H1 (cell line): ENCODE measurements around the gene SKAP2. TPM values are rescaled to one million over a fixed set of nuclear protein-coding genes. Genes with fewer than 3 reads are reported as not detected.
A peak's percentile ranks its signal among the peaks of the same experiment; 100 is the strongest.

Source experiments
- CTCF ChIA-PET: fragments of 300-600 bp; sonication (Branson Sonifier 250); formaldehyde crosslinking; loops from one replicate; lab custom pipeline; 2021; ENCODE audit not compliant: partially characterized antibody; lab: Charles Lee
- POLR2A ChIA-PET: fragments of 300-600 bp; sonication (Branson Sonifier 250); formaldehyde crosslinking; loops from one replicate; lab custom pipeline; 2021; ENCODE audit warnings: inconsistent platforms; ENCODE audit not compliant: partially characterized antibody; lab: Charles Lee
- DNase-seq, 2 experiments: peaks; one replicate each; pipeline versions ENCODE4 v3.0.0 to v3.0.0-alpha.2; 2010 to 2022; ENCODE audit warnings: low spot score in 2 of 2, low read depth in 1 of 2, mixed read lengths in 1 of 2
- FAIRE-seq: peaks from 2 replicates; lab custom pipeline; 2011; peaks lifted over from hg19 to GRCh38; lab: Jason Lieb, UNC
- H2AFZ ChIP-seq: 2 replicates; pipeline ENCODE4 v1.8.1; 2012; ENCODE audit warnings: low read length, inconsistent platforms
- H2AK5ac ChIP-seq: 2 replicates; pipeline ENCODE4 v1.6.1; 2013; ENCODE audit warnings: low read depth, low read length
- H2BK120ac ChIP-seq: replicated peaks from 2 replicates; pipeline ENCODE3; 2013; ENCODE audit warnings: low read depth, low read length, inconsistent platforms
- H2BK12ac ChIP-seq: 2 replicates; pipeline ENCODE4 v1.6.1; 2013; ENCODE audit warnings: low read depth, low read length
- H2BK15ac ChIP-seq: 2 replicates; pipeline ENCODE4 v1.6.1; 2013; ENCODE audit warnings: low read length
- H2BK20ac ChIP-seq: 2 replicates; pipeline ENCODE4 v1.6.1; 2013; ENCODE audit warnings: low read length
- H2BK5ac ChIP-seq: 2 replicates; pipeline ENCODE4 v1.6.1; 2013; ENCODE audit warnings: low read depth, low read length
- H3K14ac ChIP-seq: 2 replicates; pipeline ENCODE4 v1.6.1; 2013; ENCODE audit warnings: inconsistent platforms; ENCODE audit not compliant: insufficient read length
- H3K18ac ChIP-seq: 2 replicates; pipeline ENCODE4 v1.6.1; 2013; ENCODE audit warnings: low read length; ENCODE audit errors: extremely low read depth
- H3K23ac ChIP-seq: 2 replicates; pipeline ENCODE4 v1.6.1; 2013; ENCODE audit warnings: inconsistent platforms; ENCODE audit not compliant: insufficient read length
- H3K23me2 ChIP-seq: 2 replicates; pipeline ENCODE4 v1.6.1; 2013; ENCODE audit warnings: low read depth, low read length
- H3K27ac ChIP-seq: 2 replicates; pipeline ENCODE4 v1.6.1; 2011; ENCODE audit warnings: low read depth, low read length, inconsistent platforms
- H3K27me3 ChIP-seq, 4 experiments: replicated peaks in 1 of 4; 1 replicate in 1 of 4; 2 replicates in 3 of 4; pipeline versions ENCODE4 v1.6.1 to v1.8.1; 2011 to 2013; ENCODE audit warnings: low read length in 3 of 4, mild to moderate bottlenecking in 3 of 4, inconsistent platforms in 2 of 4, mixed read lengths in 2 of 4, moderate library complexity in 1 of 4; ENCODE audit not compliant: control insufficient read depth in 3 of 4, insufficient read depth in 3 of 4; ENCODE audit errors: extremely low read depth in 1 of 4
- H3K36me3 ChIP-seq, 4 experiments: 2 replicates each; pipeline versions ENCODE4 v1.6.1 to v1.8.1; 2011 to 2013; ENCODE audit warnings: mild to moderate bottlenecking in 4 of 4, low read length in 3 of 4, moderate library complexity in 2 of 4, control low read depth in 1 of 4, inconsistent platforms in 1 of 4; ENCODE audit not compliant: insufficient read depth in 4 of 4, control insufficient read depth in 2 of 4
- H3K4ac ChIP-seq: replicated peaks from 2 replicates; pipeline ENCODE3; 2013; ENCODE audit warnings: low read length, low read depth, mixed read lengths, inconsistent platforms; ENCODE audit not compliant: insufficient read length
- H3K4me1 ChIP-seq, 4 experiments: replicated peaks in 1 of 4; 1 replicate in 1 of 4; 2 replicates in 3 of 4; pipeline versions ENCODE4 v1.6.1 to v1.8.1; 2011 to 2013; ENCODE audit warnings: low read length in 3 of 4, inconsistent platforms in 2 of 4, mixed read lengths in 1 of 4; ENCODE audit not compliant: insufficient read depth in 4 of 4, control insufficient read depth in 3 of 4
- H3K4me2 ChIP-seq, 2 experiments: 2 replicates each; pipeline versions ENCODE4 v1.6.1 to v1.8.1; 2011 to 2013; ENCODE audit warnings: low read depth in 2 of 2, low read length in 2 of 2, control low read depth in 1 of 2, inconsistent platforms in 1 of 2, mild to moderate bottlenecking in 1 of 2; ENCODE audit not compliant: insufficient read depth in 1 of 2
- H3K4me3 ChIP-seq, 4 experiments: fragments of 200-600, 300-600 bp in 1 of 4; sonication (generic), shearing (Covaris generic), sonication (Bioruptor Twin) in 1 of 4; 2 replicates each; pipeline versions ENCODE4 v1.5.1 to v1.8.1; 2011 to 2016; ENCODE audit warnings: low read length in 4 of 4, low read depth in 3 of 4, control low read depth in 2 of 4, inconsistent platforms in 2 of 4, mild to moderate bottlenecking in 2 of 4, mixed read lengths in 1 of 4, moderate library complexity in 1 of 4; ENCODE audit not compliant: insufficient read depth in 2 of 4; ENCODE audit errors: extremely low read depth in 1 of 4
- H3K56ac ChIP-seq: replicated peaks from 2 replicates; pipeline ENCODE3; 2013; ENCODE audit warnings: low read depth, mild to moderate bottlenecking, mixed read lengths, low read length, inconsistent platforms; ENCODE audit not compliant: insufficient read length
- H3K79me1 ChIP-seq: 2 replicates; pipeline ENCODE4 v1.6.1; 2013; ENCODE audit warnings: low read depth, low read length, control low read depth
- H3K79me2 ChIP-seq, 2 experiments: 2 replicates each; pipeline versions ENCODE4 v1.6.1 to v1.8.1; 2012 to 2013; ENCODE audit warnings: low read length in 2 of 2, mild to moderate bottlenecking in 2 of 2, inconsistent platforms in 1 of 2; ENCODE audit not compliant: insufficient read depth in 2 of 2, control insufficient read depth in 1 of 2
- H3K9ac ChIP-seq, 4 experiments: replicated peaks in 1 of 4; 1 replicate in 1 of 4; 2 replicates in 3 of 4; pipeline versions ENCODE4 v1.6.1 to v1.8.1; 2011 to 2013; ENCODE audit warnings: low read depth in 3 of 4, low read length in 3 of 4, control low read depth in 2 of 4, mild to moderate bottlenecking in 2 of 4, moderate library complexity in 2 of 4, inconsistent platforms in 1 of 4; ENCODE audit errors: extremely low read depth in 1 of 4
- H3K9me3 ChIP-seq, 2 experiments: 2 replicates each; pipeline versions ENCODE4 v1.6.1 to v1.8.1; 2012 to 2013; ENCODE audit warnings: mild to moderate bottlenecking in 2 of 2, moderate library complexity in 2 of 2, control low read depth in 1 of 2, inconsistent platforms in 1 of 2, low read depth in 1 of 2, low read length in 1 of 2, mixed read lengths in 1 of 2; ENCODE audit not compliant: insufficient read depth in 2 of 2
- H4K20me1 ChIP-seq, 2 experiments: replicated peaks in 1 of 2; 2 replicates each; pipeline versions ENCODE3 to v1.8.1; 2011 to 2013; ENCODE audit warnings: inconsistent platforms in 2 of 2, low read length in 2 of 2, mild to moderate bottlenecking in 1 of 2; ENCODE audit not compliant: insufficient read depth in 2 of 2, control insufficient read depth in 1 of 2
- H4K5ac ChIP-seq: 2 replicates; pipeline ENCODE4 v1.6.1; 2013; ENCODE audit warnings: low read length, low read depth, mixed read lengths, inconsistent platforms; ENCODE audit not compliant: insufficient read length
- H4K8ac ChIP-seq: 2 replicates; pipeline ENCODE4 v1.8.0; 2013; ENCODE audit warnings: mild to moderate bottlenecking, moderate library complexity, low read length, inconsistent platforms; ENCODE audit not compliant: insufficient read depth; ENCODE audit errors: extremely low read depth
- H4K91ac ChIP-seq: replicated peaks from 2 replicates; pipeline ENCODE3; 2013; ENCODE audit warnings: low read length, mixed read lengths, inconsistent platforms; ENCODE audit not compliant: insufficient read length
- CHD2 ChIP-seq: IDR thresholded peaks from 2 replicates; pipeline ENCODE4 v1.6.1; 2012; ENCODE audit warnings: low read length, improper control_type of control experiment
- CTCF ChIP-seq, 3 experiments: IDR thresholded peaks; 1 replicate in 2 of 3; 2 replicates in 1 of 3; pipeline versions ENCODE4 v1.5.1 to v1.6.1; 2011; ENCODE audit warnings: low read length in 3 of 3, mild to moderate bottlenecking in 3 of 3, inconsistent platforms in 2 of 3, low read depth in 1 of 3, moderate library complexity in 1 of 3; ENCODE audit not compliant: insufficient read depth in 1 of 3; ENCODE audit errors: control extremely low read depth in 1 of 3
- EGR1 ChIP-seq: IDR thresholded peaks from 2 replicates; pipeline ENCODE4 v1.6.1; 2011; ENCODE audit warnings: low read depth, low read length, borderline replicate concordance
- GABPA ChIP-seq: IDR thresholded peaks from 2 replicates; pipeline ENCODE4 v1.6.1; 2011; ENCODE audit warnings: mild to moderate bottlenecking, low read length, moderate library complexity, borderline replicate concordance; ENCODE audit not compliant: insufficient read depth
- NANOG ChIP-seq: IDR thresholded peaks from 2 replicates; pipeline ENCODE4 v1.6.1; 2011; ENCODE audit warnings: low read length, low read depth, mild to moderate bottlenecking, inconsistent platforms; ENCODE audit not compliant: insufficient read depth, poor library complexity, severe bottlenecking
- RAD21 ChIP-seq, 2 experiments: IDR thresholded peaks in 1 of 2; conservative IDR thresholded peaks in 1 of 2; 2 replicates each; pipeline ENCODE4 v1.6.1; 2011; ENCODE audit warnings: low read depth in 2 of 2, low read length in 2 of 2, improper control_type of control experiment in 1 of 2, inconsistent platforms in 1 of 2, mild to moderate bottlenecking in 1 of 2, moderate library complexity in 1 of 2
- SIRT6 ChIP-seq: IDR thresholded peaks from one replicate; pipeline ENCODE4 v1.7.1; 2012; ENCODE audit warnings: low read length, inconsistent platforms
- WGBS, 2 experiments: shearing (Covaris generic) in 1 of 2; methylation state at CpG; one replicate each; pipeline versions ENCODE4 v1.1.6 to v1.1.7; 2013 to 2015; ENCODE audit warnings: low lambda C conversion rate in 2 of 2, mixed read lengths in 2 of 2, inconsistent platforms in 1 of 2, low coverage in 1 of 2, missing lambda C conversion rate in 1 of 2; ENCODE audit not compliant: insufficient replicate concordance in 2 of 2, insufficient coverage in 1 of 2, insufficient read length in 1 of 2; ENCODE audit errors: extremely low coverage in 1 of 2, missing lambda C conversion rate in 1 of 2; 5-methylcytosine and 5-hydroxymethylcytosine counted together
- polyA plus RNA-seq, 7 experiments: library from polyadenylated mRNA; depleted of rRNA in 3 of 7; stranded (reverse) in 5 of 7; unstranded in 2 of 7; fragments of >200 nt in 5 of 7; fragments of 200-250 nt in 2 of 7; gene quantifications; 1 replicate in 5 of 7; 2 replicates in 1 of 7; 4 replicates in 1 of 7; pipeline versions ENCODE4 v1.2.1 to v1.2.3, GENCODE V29; 2011 to 2013; ENCODE audit warnings: missing spikeins in 2 of 7, mixed read lengths in 2 of 7
- total RNA-seq: library from RNA; stranded (reverse); fragmentation: NEBNext Ultra II Directional; extraction: Animal tissue kit (Norgen Biotek cat#: 25700); gene quantifications from 2 replicates; pipeline ENCODE4 v1.2.1, GENCODE V29; 2021

The SKAP2 gene
- total and polyA plus RNA-seq, 2 of the 8 experiments (the other 6 are each of a cell fraction or from before 2014, with no cell fraction given), result 0.53 to 5.1 TPM

- Histone ChIP-seq H2BK15ac (no peak overlapping the region), H3K79me1 (no peaks in the 10 kb centered on the region), H3K18ac (no peak overlapping the region), H2AFZ (no peak overlapping the region), H3K9ac (no peak overlapping the region), H2BK20ac (no peak overlapping the region), H2BK5ac (no peak overlapping the region), H3K4me1 (no peaks in the 10 kb centered on the region), H3K23ac (no peak overlapping the region), H2AK5ac (no peak overlapping the region), H4K5ac (no peak overlapping the region), H2BK120ac (no peak overlapping the region), H3K9me3 (no peaks in the 10 kb centered on the region), H3K27me3 (no peaks in the 10 kb centered on the region; a peak in 1 of 7 replicates), H2BK12ac (no peak overlapping the region), H3K36me3 (no peaks in the 10 kb centered on the region), H3K4ac (no peak overlapping the region), H3K23me2 (no peaks in the 10 kb centered on the region), H3K27ac (no peak overlapping the region), H4K20me1 (no peaks in the 10 kb centered on the region), H3K56ac (no peak overlapping the region), H3K4me3 (no peak overlapping the region), H4K91ac (no peak overlapping the region), H3K79me2 (no peaks in the 10 kb centered on the region), H3K4me2 (no peak overlapping the region), H4K8ac (no peak overlapping the region), H3K14ac (no peak overlapping the region)
- FAIRE-seq, result no peak
- ChIA-PET POLR2A (no interaction called here), CTCF (interaction anchor here (1.0 to 1.5 kb wide), 2 partner anchors 11 to 300 kb away, joined by 4 to 5 read pairs; partner anchors contain the start of gene HOXA5)
- TF ChIP-seq NANOG (no peak), EGR1 (no peak), SIRT6 (no peak), GABPA (no peak), RAD21 (IDR thresholded peaks at IDR 0.05 in 1 of 2, conservative IDR thresholded peaks at IDR 0.05 in 1 of 2; ENCODE audit: low read depth in 2 of 2, low read length in 2 of 2) (peak; percentile 64 to 66), CHD2 (no peak), CTCF (IDR thresholded peaks at IDR 0.05; ENCODE audit: control extremely low read depth in 1 of 3, insufficient read depth in 1 of 3, low read depth in 1 of 3, low read length in 3 of 3) (peak in 2 of 3 experiments; percentile 30 to 31; a peak in 2 of 4 replicates)
- 40% methylated on average over 4 of the region's 4 CpGs; no CpG with 5 or more reads in 1 of the 2 experiments for WGBS, 2 experiments
- no peak for DNase-seq
Measured at GRCh38 chr7:26843705-26844104, 20.7 kb downstream of the SKAP2 start.
